ENCODE measurements around the gene DHRS1. TPM values are rescaled to one million over a fixed set of nuclear protein-coding genes. Genes with fewer than 3 reads are reported as not detected.
A peak's percentile ranks its signal among the peaks of the same experiment; 100 is the strongest.

Gene DHRS1
- total and polyA plus RNA-seq, 9 of the 15 experiments (the other 6 are each of a cell fraction or from before 2014, with no cell fraction given), result 7.3 to 33.6 (median 13.3) TPM

DNA sequence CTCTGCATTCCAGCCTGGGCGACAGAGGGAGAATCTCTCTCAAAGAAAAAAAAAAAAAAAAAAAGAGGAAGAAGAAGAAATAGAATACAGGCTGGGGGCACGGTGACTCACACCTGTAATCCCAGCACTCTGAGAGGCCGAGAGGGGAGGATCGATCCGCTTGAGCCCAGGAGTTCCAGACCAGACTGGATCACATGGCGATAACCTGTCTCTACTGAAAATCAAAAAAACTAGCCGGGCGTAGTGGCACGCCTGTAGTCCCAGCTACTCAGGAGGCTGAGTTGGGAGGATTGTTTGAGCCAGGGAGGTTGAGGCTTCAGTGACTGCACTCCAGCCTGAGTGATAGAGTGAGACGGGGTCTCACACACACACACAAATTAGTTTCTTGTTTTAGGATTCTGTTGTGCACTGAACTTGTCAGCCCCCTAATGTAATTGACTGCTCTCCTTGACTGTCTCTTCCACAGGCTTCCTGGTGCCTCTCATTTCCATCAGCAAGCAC is 56.2 kb downstream of the DHRS1 start:
- no peaks in the 10 kb centered on the region for H3K27me3 ChIP-seq (ENCODE audit: control insufficient read depth in 2 of 2, insufficient read depth in 2 of 2, low read length in 2 of 2)
- peaks cover 28% of the 10 kb centered on the region for H3K36me3 ChIP-seq (ENCODE audit: control insufficient read depth, insufficient read depth, low read length)
- H3K9ac ChIP-seq (ENCODE audit: insufficient read depth in 1 of 2, low read depth in 2 of 2, low read length in 2 of 2), result peak overlapping the region; percentile 77 to 95
- peak; percentile 59 for FAIRE-seq
- no peaks in the 10 kb centered on the region; the same call in 1 of the 2 replicates for H4K20me1 ChIP-seq (replicated peaks; ENCODE audit: control insufficient read depth, insufficient read depth, low read length)
- WGBS (ENCODE audit: insufficient coverage, low coverage, missing lambda C conversion rate), result 33% methylated on average over 4 of the region's 10 CpGs
- peak; percentile 0; the same call in 1 of the 3 replicates for ATAC-seq
- peak in 1 of 4 experiments; percentile 48 for DNase-seq (ENCODE audit: extremely low read depth in 1 of 4, low spot score in 3 of 4)
- ChIA-PET CTCF (ENCODE audit: low intra/inter-chr PET ratio) (interaction anchor here (1.4 to 3.0 kb wide), 2 partner anchors 53 to 65 kb away, joined by 5 to 41 read pairs; partner anchors contain the start of gene CIDEB), POLR2A (interaction anchor here (0.6 to 1.9 kb wide), 10 partner anchors 9 to 149 kb away, joined by 3 to 18 read pairs (median 5); partner anchors contain the start of genes CIDEB, DHRS1 and NOP9)
- peak overlapping the region; percentile 84 for H2AFZ ChIP-seq (ENCODE audit: low read depth, low read length)
- no peaks in the 10 kb centered on the region for H3K9me3 ChIP-seq (replicated peaks; ENCODE audit: control insufficient read depth, insufficient read depth, low read depth, low read length)
- H3K4me3 ChIP-seq, result peak overlapping the region; percentile 59
- H3K4me2 ChIP-seq (ENCODE audit: insufficient read depth, low read length), result peak overlapping the region; percentile 88
- H3K79me2 ChIP-seq (ENCODE audit: control insufficient read depth, insufficient read depth, low read length), result peaks cover 10% of the 10 kb centered on the region; the same call in 2 of the 3 replicates
- peaks cover 13 to 15% of the 10 kb centered on the region in 2 experiments; a peak in 4 of 5 replicates for H3K4me1 ChIP-seq (replicated peaks in 1 of 2; ENCODE audit: control insufficient read depth in 2 of 2, insufficient read depth in 2 of 2, low read length in 2 of 2)
- in situ Hi-C loops (cut with MboI) (loop anchor here (5.0 to 10.0 kb wide), 2 partner anchors 54 to 191 kb away; partner anchors contain the start of genes DHRS1 and NOP9), intact Hi-C loops (cut with micrococcal nuclease) (loop anchor here (1.0 to 2.0 kb wide), 3 partner anchors 27 to 187 kb away; partner anchors contain the start of gene RABGGTA)
- peak overlapping the region; percentile 98 for H3K27ac ChIP-seq (ENCODE audit: extremely low read depth, low read depth, low read length)
- no TSS peak for BruUV-seq (replicated peaks)
- no peaks in the 10 kb centered on the region for H3K9me1 ChIP-seq (ENCODE audit: control insufficient read depth, insufficient read depth, low read length)
- TF ChIP-seq FOSL1 (tag; conservative IDR thresholded peaks at IDR 0.05), result peak; percentile 45
- no peak for TF ChIP-seq ZNF778 (CRISPR knock-in tag; IDR thresholded peaks at IDR 0.05)
- no peak for TF ChIP-seq ZSCAN29 (IDR thresholded peaks at IDR 0.05)
- TF ChIP-seq, protein P1, sequence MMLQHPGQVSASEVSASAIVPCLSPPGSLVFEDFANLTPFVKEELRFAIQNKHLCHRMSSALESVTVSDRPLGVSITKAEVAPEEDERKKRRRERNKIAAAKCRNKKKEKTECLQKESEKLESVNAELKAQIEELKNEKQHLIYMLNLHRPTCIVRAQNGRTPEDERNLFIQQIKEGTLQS (IDR thresholded peaks at IDR 0.05), result peak; percentile 67; the same call in 1 of the 2 replicates
- TF ChIP-seq, protein P1 (CRISPR knock-in tag; conservative IDR thresholded peaks at IDR 0.05), result no peak
- TF ChIP-seq SMARCA4 (IDR thresholded peaks at IDR 0.05), result 0 out of 2 replicates have a peak, but pooled peaks have one; percentile 39
- TF ChIP-seq DDX20 (tag; IDR thresholded peaks at IDR 0.05; ENCODE audit: low read depth), result no peak
- no peak for TF ChIP-seq ATF4 (CRISPR knock-in tag; IDR thresholded peaks at IDR 0.05)
- no peak for TF ChIP-seq SP1 (CRISPR knock-in tag; IDR thresholded peaks at IDR 0.05)
- TF ChIP-seq, protein P2, sequence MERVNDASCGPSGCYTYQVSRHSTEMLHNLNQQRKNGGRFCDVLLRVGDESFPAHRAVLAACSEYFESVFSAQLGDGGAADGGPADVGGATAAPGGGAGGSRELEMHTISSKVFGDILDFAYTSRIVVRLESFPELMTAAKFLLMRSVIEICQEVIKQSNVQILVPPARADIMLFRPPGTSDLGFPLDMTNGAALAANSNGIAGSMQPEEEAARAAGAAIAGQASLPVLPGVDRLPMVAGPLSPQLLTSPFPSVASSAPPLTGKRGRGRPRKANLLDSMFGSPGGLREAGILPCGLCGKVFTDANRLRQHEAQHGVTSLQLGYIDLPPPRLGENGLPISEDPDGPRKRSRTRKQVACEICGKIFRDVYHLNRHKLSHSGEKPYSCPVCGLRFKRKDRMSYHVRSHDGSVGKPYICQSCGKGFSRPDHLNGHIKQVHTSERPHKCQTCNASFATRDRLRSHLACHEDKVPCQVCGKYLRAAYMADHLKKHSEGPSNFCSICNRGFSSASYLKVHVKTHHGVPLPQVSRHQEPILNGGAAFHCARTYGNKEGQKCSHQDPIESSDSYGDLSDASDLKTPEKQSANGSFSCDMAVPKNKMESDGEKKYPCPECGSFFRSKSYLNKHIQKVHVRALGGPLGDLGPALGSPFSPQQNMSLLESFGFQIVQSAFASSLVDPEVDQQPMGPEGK (CRISPR knock-in tag; IDR thresholded peaks at IDR 0.05; ENCODE audit: borderline replicate concordance), result no peak
- no peak for TF ChIP-seq YBX1 (IDR thresholded peaks at IDR 0.05)
- TF ChIP-seq ZBTB33 (CRISPR knock-in tag; IDR thresholded peaks at IDR 0.05), result no peak
- peak; percentile 73 for TF ChIP-seq SMARCE1 (IDR thresholded peaks at IDR 0.05)
- TF ChIP-seq, protein P3, sequence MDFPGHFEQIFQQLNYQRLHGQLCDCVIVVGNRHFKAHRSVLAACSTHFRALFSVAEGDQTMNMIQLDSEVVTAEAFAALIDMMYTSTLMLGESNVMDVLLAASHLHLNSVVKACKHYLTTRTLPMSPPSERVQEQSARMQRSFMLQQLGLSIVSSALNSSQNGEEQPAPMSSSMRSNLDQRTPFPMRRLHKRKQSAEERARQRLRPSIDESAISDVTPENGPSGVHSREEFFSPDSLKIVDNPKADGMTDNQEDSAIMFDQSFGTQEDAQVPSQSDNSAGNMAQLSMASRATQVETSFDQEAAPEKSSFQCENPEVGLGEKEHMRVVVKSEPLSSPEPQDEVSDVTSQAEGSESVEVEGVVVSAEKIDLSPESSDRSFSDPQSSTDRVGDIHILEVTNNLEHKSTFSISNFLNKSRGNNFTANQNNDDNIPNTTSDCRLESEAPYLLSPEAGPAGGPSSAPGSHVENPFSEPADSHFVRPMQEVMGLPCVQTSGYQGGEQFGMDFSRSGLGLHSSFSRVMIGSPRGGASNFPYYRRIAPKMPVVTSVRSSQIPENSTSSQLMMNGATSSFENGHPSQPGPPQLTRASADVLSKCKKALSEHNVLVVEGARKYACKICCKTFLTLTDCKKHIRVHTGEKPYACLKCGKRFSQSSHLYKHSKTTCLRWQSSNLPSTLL (IDR thresholded peaks at IDR 0.05), result 0 out of 2 replicates have a peak, but pooled peaks have one; percentile 27

Measured in K562 (cell line).